Measurements from ENCODE around the gene CD2AP.
A peak's percentile ranks its signal among the peaks of the same experiment; 100 is the strongest.

CD2AP gene

DNA sequence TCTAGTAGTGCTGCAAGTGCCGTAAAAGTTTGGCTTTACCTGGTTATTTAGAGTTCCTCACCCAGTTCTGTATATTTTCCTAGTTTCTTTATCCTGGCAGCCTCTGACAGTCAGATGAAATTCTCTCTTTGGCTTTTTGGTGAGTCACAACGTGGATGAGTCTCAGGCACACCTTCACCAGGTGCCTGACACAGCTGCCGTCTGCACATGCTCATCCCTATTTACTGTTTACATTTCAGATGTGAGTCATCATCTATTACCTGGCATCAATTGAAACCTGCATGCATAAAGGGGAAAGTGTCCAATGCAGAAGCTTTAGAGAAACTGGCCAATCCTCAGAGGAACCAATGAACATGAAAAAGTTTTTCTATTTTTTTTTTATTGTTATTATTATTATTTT lies 187.5 kb downstream of the CD2AP start:
- DNase-seq, result no peak
- Mint-ChIP-seq H3K36me3 (ENCODE audit: low read depth) (no peaks in the 10 kb centered on the region), H3K27me3 (ENCODE audit: low read depth, poor library complexity) (no peaks in the 10 kb centered on the region), H3K4me3 (no peak overlapping the region), H3K4me1 (peaks cover 27% of the 10 kb centered on the region), H3K27ac (no peak overlapping the region), H3K9me3 (no peaks in the 10 kb centered on the region)
- TF ChIP-seq, protein P1, sequence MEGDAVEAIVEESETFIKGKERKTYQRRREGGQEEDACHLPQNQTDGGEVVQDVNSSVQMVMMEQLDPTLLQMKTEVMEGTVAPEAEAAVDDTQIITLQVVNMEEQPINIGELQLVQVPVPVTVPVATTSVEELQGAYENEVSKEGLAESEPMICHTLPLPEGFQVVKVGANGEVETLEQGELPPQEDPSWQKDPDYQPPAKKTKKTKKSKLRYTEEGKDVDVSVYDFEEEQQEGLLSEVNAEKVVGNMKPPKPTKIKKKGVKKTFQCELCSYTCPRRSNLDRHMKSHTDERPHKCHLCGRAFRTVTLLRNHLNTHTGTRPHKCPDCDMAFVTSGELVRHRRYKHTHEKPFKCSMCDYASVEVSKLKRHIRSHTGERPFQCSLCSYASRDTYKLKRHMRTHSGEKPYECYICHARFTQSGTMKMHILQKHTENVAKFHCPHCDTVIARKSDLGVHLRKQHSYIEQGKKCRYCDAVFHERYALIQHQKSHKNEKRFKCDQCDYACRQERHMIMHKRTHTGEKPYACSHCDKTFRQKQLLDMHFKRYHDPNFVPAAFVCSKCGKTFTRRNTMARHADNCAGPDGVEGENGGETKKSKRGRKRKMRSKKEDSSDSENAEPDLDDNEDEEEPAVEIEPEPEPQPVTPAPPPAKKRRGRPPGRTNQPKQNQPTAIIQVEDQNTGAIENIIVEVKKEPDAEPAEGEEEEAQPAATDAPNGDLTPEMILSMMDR (IDR thresholded peaks at IDR 0.05), result no peak

DNA sequence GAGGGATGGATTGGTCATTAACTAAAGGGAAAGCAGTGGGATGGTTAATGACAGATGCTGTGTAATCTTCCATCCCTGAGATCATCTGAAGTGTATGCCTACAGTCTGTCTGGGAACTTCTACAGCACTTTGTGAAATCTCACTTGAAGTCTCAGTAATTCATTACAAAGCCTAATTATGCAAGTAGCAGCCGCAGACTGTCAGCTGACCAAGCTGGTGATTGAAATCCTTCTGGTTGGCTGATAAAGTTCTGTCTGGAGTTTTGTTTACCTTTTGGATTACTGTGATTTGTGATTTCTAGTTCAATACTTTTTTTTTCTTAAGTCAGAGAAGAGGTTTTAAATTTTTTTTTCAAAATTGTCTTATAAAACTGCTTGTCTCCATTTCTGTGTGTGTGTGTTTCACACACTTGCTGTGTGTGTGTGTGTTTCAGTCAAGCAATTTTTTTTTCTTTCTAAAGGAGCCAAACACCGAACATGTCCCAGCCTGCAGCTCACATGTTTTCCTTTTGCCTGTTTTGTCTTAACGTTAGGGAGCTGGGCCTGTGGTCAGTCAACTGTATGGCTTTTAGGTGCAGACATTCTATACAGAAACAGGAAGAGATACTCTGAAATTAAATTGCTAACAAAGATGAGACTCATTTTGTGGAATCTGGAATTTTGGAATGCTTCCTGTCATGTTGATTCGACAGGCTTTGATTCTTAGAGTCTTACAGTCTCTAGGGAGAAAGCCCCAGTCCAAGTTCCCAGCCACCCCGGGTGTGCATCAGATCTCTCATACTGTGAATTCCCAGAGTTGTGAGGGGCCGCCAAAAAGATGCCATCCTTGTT lies 192.3 kb downstream of the CD2AP start:
- DNase-seq, result peak; percentile 11
- Mint-ChIP-seq H3K36me3 (ENCODE audit: low read depth) (no peaks in the 10 kb centered on the region), H3K4me3 (peak overlapping the region; percentile 62), H3K4me1 (peaks cover 36% of the 10 kb centered on the region), H3K27ac (peak overlapping the region; percentile 99), H3K27me3 (ENCODE audit: low read depth, poor library complexity) (peaks cover 5% of the 10 kb centered on the region), H3K9me3 (no peaks in the 10 kb centered on the region)
- TF ChIP-seq, protein P1 (IDR thresholded peaks at IDR 0.05), result no peak

DNA sequence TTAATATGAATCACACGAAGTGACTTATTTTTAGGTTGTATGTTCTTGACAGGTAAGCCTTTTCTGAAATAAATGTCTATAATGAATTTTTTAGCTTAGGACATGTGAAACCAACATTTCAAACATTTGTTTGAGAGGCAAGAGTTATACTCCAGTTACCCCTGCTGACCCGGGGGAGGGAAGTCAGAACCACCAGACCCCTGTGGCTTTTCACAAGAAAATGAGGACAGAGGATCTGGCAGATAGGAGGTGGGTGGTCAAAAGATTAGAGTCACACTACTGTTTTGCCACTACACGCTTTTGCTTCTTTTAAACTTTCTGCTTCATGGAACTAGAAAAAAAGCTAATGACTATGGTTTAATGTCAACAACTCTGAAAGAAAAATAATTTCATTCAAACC lies 193.3 kb downstream of the CD2AP start:
- no peak for DNase-seq
- H3K27ac Mint-ChIP-seq, result peak overlapping the region; percentile 90
- peaks cover 36% of the 10 kb centered on the region for H3K4me1 Mint-ChIP-seq
- H3K9me3 Mint-ChIP-seq, result no peaks in the 10 kb centered on the region
- peak overlapping the region; percentile 30 for H3K4me3 Mint-ChIP-seq
- TF ChIP-seq, protein P1 (IDR thresholded peaks at IDR 0.05), result no peak
- H3K36me3 Mint-ChIP-seq (ENCODE audit: low read depth), result no peaks in the 10 kb centered on the region
- H3K27me3 Mint-ChIP-seq (ENCODE audit: low read depth, poor library complexity), result peaks cover 5% of the 10 kb centered on the region

DNA sequence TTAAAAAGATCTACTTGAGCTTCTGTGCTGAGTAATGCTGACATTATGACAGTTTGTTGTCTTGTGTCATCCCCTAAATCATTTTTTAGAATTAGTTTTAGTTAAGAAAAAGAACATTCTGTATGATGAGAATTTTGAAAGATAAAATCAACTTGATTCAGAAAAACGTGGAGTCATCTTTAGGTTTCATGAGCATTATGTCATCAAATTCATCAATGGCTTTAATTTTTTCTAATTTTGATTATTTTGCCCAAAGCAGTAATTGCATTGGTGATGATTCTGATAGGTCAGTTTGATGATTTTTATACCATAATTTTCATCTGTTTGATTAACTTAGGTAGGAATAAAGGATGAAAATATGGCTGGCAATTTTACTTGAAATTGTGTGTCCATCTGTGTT lies 194.2 kb downstream of the CD2AP start:
- Mint-ChIP-seq H3K4me1 (peaks cover 36% of the 10 kb centered on the region), H3K27me3 (ENCODE audit: low read depth, poor library complexity) (peaks cover 5% of the 10 kb centered on the region), H3K9me3 (no peaks in the 10 kb centered on the region), H3K4me3 (no peak overlapping the region), H3K27ac (no peak overlapping the region), H3K36me3 (ENCODE audit: low read depth) (no peaks in the 10 kb centered on the region)
- no peak for DNase-seq
- TF ChIP-seq, protein P1 (IDR thresholded peaks at IDR 0.05), result no peak

DNA sequence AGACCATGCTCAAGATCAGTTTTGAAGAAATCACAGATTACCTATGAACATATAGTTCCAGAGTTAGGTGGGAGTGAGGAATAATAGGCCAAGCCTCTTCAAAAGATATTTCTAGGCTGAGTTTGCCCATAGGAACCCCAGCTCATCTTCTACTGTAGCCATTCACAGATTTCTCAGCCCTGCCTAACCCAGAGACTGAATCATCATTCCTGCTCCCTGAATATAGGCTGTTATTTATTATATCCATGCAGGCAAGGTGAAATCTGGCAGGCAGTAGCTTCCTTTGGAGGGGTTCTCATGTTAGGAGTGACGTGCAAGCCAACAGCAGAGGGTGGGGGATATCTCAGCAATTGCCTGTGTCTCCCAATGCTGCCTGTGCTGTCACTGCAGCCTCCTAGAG lies 195.2 kb downstream of the CD2AP start:
- Mint-ChIP-seq H3K9me3 (no peaks in the 10 kb centered on the region), H3K27me3 (ENCODE audit: low read depth, poor library complexity) (peaks cover 5% of the 10 kb centered on the region), H3K4me1 (peaks cover 36% of the 10 kb centered on the region), H3K36me3 (ENCODE audit: low read depth) (no peaks in the 10 kb centered on the region), H3K27ac (no peak overlapping the region), H3K4me3 (no peak overlapping the region)
- TF ChIP-seq, protein P1 (IDR thresholded peaks at IDR 0.05), result no peak
- DNase-seq, result no peak

DNA sequence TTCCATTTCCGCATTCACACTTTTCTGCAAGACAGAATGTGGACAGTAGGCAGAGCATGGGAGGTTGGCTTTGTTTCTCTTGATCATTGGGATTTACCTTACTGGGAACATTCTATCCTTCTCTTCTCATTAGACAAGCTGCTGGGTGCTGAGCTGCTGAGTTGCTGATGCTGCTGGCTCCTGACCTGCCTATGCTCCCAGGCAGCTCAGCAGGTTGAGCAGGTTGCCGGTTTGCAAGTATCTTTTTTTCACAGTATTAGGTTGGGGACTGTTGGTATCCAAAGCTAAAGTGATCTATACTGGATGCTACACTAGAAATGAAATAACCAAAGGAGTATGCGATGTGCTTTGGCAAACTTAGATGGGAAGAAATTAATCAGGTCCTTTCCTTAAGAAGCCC lies 197.1 kb downstream of the CD2AP start:
- H3K4me3 Mint-ChIP-seq, result no peak overlapping the region
- DNase-seq, result no peak
- H3K36me3 Mint-ChIP-seq (ENCODE audit: low read depth), result no peaks in the 10 kb centered on the region
- no peaks in the 10 kb centered on the region for H3K9me3 Mint-ChIP-seq
- H3K27me3 Mint-ChIP-seq (ENCODE audit: low read depth, poor library complexity), result peaks cover 5% of the 10 kb centered on the region
- H3K27ac Mint-ChIP-seq, result no peak overlapping the region
- TF ChIP-seq, protein P1 (IDR thresholded peaks at IDR 0.05), result no peak
- peaks cover 19% of the 10 kb centered on the region for H3K4me1 Mint-ChIP-seq
